Fibroblast of lung (primary cell): ENCODE data around the gene APOB.
"Not testable (repeated sequence)": the region's sequence is repeated elsewhere in the genome, so short reads cannot be mapped to it uniquely, and the experiment has no call there.

Source experiments
- EZH2 ChIP-seq: IDR thresholded peaks from 2 replicates; pipeline ENCODE4 v1.5.1; 2012; ENCODE audit warnings: low read length, control low read depth, mild to moderate bottlenecking; ENCODE audit errors: missing control alignments
- TF ChIP-seq, protein P1 (sequence below), 2 donors: IDR thresholded peaks in 1 of 2; conservative IDR thresholded peaks in 1 of 2; 1 replicate in 1 of 2; 2 replicates in 1 of 2; pipeline ENCODE4 v1.5.1; 2011 to 2012; ENCODE audit warnings: low read length in 2 of 2, control low read depth in 1 of 2, inconsistent platforms in 1 of 2, low read depth in 1 of 2, mild to moderate bottlenecking in 1 of 2

DNA sequence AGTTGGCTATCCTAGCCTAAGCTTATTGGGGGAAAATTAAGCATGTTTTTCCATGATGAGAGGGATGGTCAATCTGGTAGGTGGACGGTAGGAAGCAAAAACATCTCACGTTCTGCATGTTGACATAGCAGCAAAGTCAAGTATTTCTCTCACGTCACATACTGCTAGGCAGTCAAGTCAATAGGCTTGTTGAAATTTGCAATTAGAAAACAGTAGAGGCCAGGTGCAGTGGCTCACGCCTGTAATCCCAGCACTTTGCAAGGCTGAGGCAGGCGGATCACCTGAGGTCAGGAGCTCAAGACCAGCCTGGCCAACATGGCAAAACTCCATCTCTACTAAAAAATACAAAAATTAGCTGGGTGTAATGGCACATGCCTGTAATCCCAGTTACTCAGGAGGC lies 14.9 kb downstream of the APOB start:
- TF ChIP-seq, protein P1, sequence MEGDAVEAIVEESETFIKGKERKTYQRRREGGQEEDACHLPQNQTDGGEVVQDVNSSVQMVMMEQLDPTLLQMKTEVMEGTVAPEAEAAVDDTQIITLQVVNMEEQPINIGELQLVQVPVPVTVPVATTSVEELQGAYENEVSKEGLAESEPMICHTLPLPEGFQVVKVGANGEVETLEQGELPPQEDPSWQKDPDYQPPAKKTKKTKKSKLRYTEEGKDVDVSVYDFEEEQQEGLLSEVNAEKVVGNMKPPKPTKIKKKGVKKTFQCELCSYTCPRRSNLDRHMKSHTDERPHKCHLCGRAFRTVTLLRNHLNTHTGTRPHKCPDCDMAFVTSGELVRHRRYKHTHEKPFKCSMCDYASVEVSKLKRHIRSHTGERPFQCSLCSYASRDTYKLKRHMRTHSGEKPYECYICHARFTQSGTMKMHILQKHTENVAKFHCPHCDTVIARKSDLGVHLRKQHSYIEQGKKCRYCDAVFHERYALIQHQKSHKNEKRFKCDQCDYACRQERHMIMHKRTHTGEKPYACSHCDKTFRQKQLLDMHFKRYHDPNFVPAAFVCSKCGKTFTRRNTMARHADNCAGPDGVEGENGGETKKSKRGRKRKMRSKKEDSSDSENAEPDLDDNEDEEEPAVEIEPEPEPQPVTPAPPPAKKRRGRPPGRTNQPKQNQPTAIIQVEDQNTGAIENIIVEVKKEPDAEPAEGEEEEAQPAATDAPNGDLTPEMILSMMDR (conservative IDR thresholded peaks at IDR 0.05 in 1 of 2, IDR thresholded peaks at IDR 0.05 in 1 of 2; ENCODE audit: low read depth in 1 of 2, low read length in 2 of 2) = not testable (repeated sequence)
- not testable (repeated sequence) for TF ChIP-seq EZH2
